Measurements from ENCODE around the gene FAM131B. TPM values are rescaled to one million over a fixed set of nuclear protein-coding genes. Genes with fewer than 3 reads are reported as not detected.
A peak's percentile ranks its signal among the peaks of the same experiment; 100 is the strongest.

FAM131B gene
- total and polyA plus RNA-seq, 2 of the 8 experiments (the other 6 are each of a cell fraction or from before 2014, with no cell fraction given), result 23.1 to 38.2 TPM

- peak overlapping the region; percentile 74; the same call in 1 of the 2 replicates for H3K18ac ChIP-seq (ENCODE audit: extremely low read depth, low read length)
- 75% methylated on average over 1 of the region's 1 CpG; no CpG with 5 or more reads in 1 of the 2 experiments for WGBS, 2 experiments (ENCODE audit: extremely low coverage in 1 of 2, insufficient coverage in 1 of 2, insufficient read length in 1 of 2, insufficient replicate concordance in 2 of 2, low coverage in 1 of 2, low lambda C conversion rate in 2 of 2, missing lambda C conversion rate in 1 of 2)
- no peak overlapping the region for H3K27ac ChIP-seq (ENCODE audit: low read depth, low read length)
Measured at GRCh38 chr7:143368387-143368786, 5.9 kb upstream of the FAM131B start.

More at GRCh38 chr7:143368387-143368786, 5.9 kb upstream of the FAM131B start:
- Histone ChIP-seq H3K56ac (replicated peaks; ENCODE audit: insufficient read length, low read depth, low read length) (no peak overlapping the region), H3K4me2 (ENCODE audit: insufficient read depth in 1 of 2, low read depth in 2 of 2, low read length in 2 of 2) (peak overlapping the region in 1 of 2 experiments; percentile 24; a peak in 1 of 4 replicates), H3K4me1 (replicated peaks in 1 of 4; ENCODE audit: control insufficient read depth in 3 of 4, insufficient read depth in 4 of 4, low read length in 3 of 4) (peaks cover 6 to 22% (median 14%) of the 10 kb centered on the region in 4 experiments; a peak in 5 of 7 replicates), H3K27me3 (replicated peaks in 1 of 4; ENCODE audit: control insufficient read depth in 3 of 4, extremely low read depth in 1 of 4, insufficient read depth in 3 of 4, low read length in 3 of 4) (peaks cover 0 to 9% (median 6%) of the 10 kb centered on the region in 4 experiments; a peak in 4 of 7 replicates), H2BK20ac (ENCODE audit: low read length) (peak overlapping the region; percentile 4; the same call in 1 of the 2 replicates), H3K23me2 (ENCODE audit: low read depth, low read length) (peaks cover 1% of the 10 kb centered on the region), H2BK120ac (replicated peaks; ENCODE audit: low read depth, low read length) (no peak overlapping the region), H3K23ac (ENCODE audit: insufficient read length) (no peak overlapping the region), H4K91ac (replicated peaks; ENCODE audit: insufficient read length, low read length) (no peak overlapping the region), H4K20me1 (replicated peaks in 1 of 2; ENCODE audit: control insufficient read depth in 1 of 2, insufficient read depth in 2 of 2, low read length in 2 of 2) (no peaks in the 10 kb centered on the region), H4K5ac (ENCODE audit: insufficient read length, low read depth, low read length) (no peak overlapping the region), H3K9me3 (ENCODE audit: insufficient read depth in 2 of 2, low read depth in 1 of 2, low read length in 1 of 2) (no peaks in the 10 kb centered on the region), H2AK5ac (ENCODE audit: low read depth, low read length) (peak overlapping the region; percentile 97; the same call in 1 of the 2 replicates), H3K9ac (replicated peaks in 1 of 4; ENCODE audit: extremely low read depth in 1 of 4, low read depth in 3 of 4, low read length in 3 of 4) (no peak overlapping the region), H2BK15ac (ENCODE audit: low read length) (0 out of 2 replicates have a peak overlapping the region, but pooled peaks have one; percentile 32), H3K36me3 (ENCODE audit: control insufficient read depth in 2 of 4, insufficient read depth in 4 of 4, low read length in 3 of 4) (no peaks in the 10 kb centered on the region), H3K14ac (ENCODE audit: insufficient read length) (no peak overlapping the region), H3K4ac (replicated peaks; ENCODE audit: insufficient read length, low read depth, low read length) (no peak overlapping the region), H3K79me2 (ENCODE audit: control insufficient read depth in 1 of 2, insufficient read depth in 2 of 2, low read length in 2 of 2) (no peaks in the 10 kb centered on the region), H2BK12ac (ENCODE audit: low read depth, low read length) (0 out of 2 replicates have a peak overlapping the region, but pooled peaks have one; percentile 75), H2BK5ac (ENCODE audit: low read depth, low read length) (0 out of 2 replicates have a peak overlapping the region, but pooled peaks have one; percentile 72), H3K4me3 (ENCODE audit: extremely low read depth in 1 of 4, insufficient read depth in 2 of 4, low read depth in 3 of 4, low read length in 4 of 4) (no peak overlapping the region), H2AFZ (ENCODE audit: low read length) (no peak overlapping the region), H4K8ac (ENCODE audit: extremely low read depth, insufficient read depth, low read length) (no peak overlapping the region), H3K79me1 (ENCODE audit: low read depth, low read length) (no peaks in the 10 kb centered on the region)
- CTCF ChIA-PET (ENCODE audit: partially characterized antibody), result interaction anchor here (0.8 to 17.5 kb wide), 7 partner anchors 11 to 63 kb away, joined by 3 to 359 read pairs (median 7); partner anchors contain the start of gene EPHA1
- TF ChIP-seq GTF2F1 (IDR thresholded peaks at IDR 0.05; ENCODE audit: borderline replicate concordance, low read depth, low read length), result no peak
- TF ChIP-seq MAX (IDR thresholded peaks at IDR 0.05), result 0 out of 2 replicates have a peak, but pooled peaks have one; percentile 8
- no peak for TF ChIP-seq RXRA (IDR thresholded peaks at IDR 0.05; ENCODE audit: insufficient read depth, low read depth, low read length)
- TF ChIP-seq CEBPB (IDR thresholded peaks at IDR 0.05; ENCODE audit: low read depth, low read length), result no peak
- FAIRE-seq (no peak), DNase-seq (ENCODE audit: low read depth in 1 of 2, low spot score in 2 of 2) (no peak)
- POLR2A ChIA-PET (ENCODE audit: partially characterized antibody), result interaction anchor here (1.2 to 19.0 kb wide), 3 partner anchors 10 to 31 kb away, joined by 5 to 518 read pairs (median 233); partner anchors contain the start of genes EPHA1 and ZYX
